H9 (cell line): ENCODE results near the gene AP1G2. TPM values are rescaled to one million over a fixed set of nuclear protein-coding genes. Genes with fewer than 3 reads are reported as not detected.

ENCODE experiments used
- DNase-seq: peaks from one replicate; pipeline ENCODE4 v3.0.0-alpha.2; 2017
- H2AFZ ChIP-seq: one replicate; pipeline ENCODE4 v1.6.1; 2013; ENCODE audit warnings: mild to moderate bottlenecking, low read length, control low read depth, moderate library complexity
- H2AK5ac ChIP-seq: 2 replicates; pipeline ENCODE4 v1.6.1; 2013; ENCODE audit warnings: low read length, control low read depth, mixed read lengths; ENCODE audit not compliant: insufficient read length
- H2BK120ac ChIP-seq: one replicate; pipeline ENCODE4 v1.6.1; 2013; ENCODE audit warnings: low read depth, mild to moderate bottlenecking, low read length, control low read depth, inconsistent platforms; ENCODE audit not compliant: poor library complexity, severe bottlenecking
- H2BK12ac ChIP-seq: 2 replicates; pipeline ENCODE4 v1.6.1; 2013; ENCODE audit warnings: low read length, control low read depth, mixed read lengths, low read depth; ENCODE audit not compliant: insufficient read length
- H2BK15ac ChIP-seq: 2 replicates; pipeline ENCODE4 v1.6.1; 2013; ENCODE audit warnings: low read depth, low read length, control low read depth
- H2BK20ac ChIP-seq: one replicate; pipeline ENCODE4 v1.6.1; 2013; ENCODE audit warnings: low read depth, mild to moderate bottlenecking, low read length, control low read depth, inconsistent platforms; ENCODE audit not compliant: poor library complexity, severe bottlenecking
- H2BK5ac ChIP-seq: 2 replicates; pipeline ENCODE4 v1.6.1; 2013; ENCODE audit warnings: low read length, control low read depth, mixed read lengths; ENCODE audit not compliant: insufficient read length
- H3K14ac ChIP-seq: 2 replicates; pipeline ENCODE4 v1.6.1; 2013; ENCODE audit warnings: low read length, control low read depth; ENCODE audit not compliant: insufficient read depth
- H3K18ac ChIP-seq: 2 replicates; pipeline ENCODE4 v1.6.1; 2013; ENCODE audit warnings: low read depth, mild to moderate bottlenecking, mixed read lengths, low read length, control low read depth; ENCODE audit not compliant: insufficient read length
- H3K23ac ChIP-seq: 2 replicates; pipeline ENCODE4 v1.6.1; 2013; ENCODE audit warnings: low read length, control low read depth, mixed read lengths, low read depth; ENCODE audit not compliant: insufficient read length
- H3K23me2 ChIP-seq: 2 replicates; pipeline ENCODE4 v1.6.1; 2013; ENCODE audit warnings: low read depth, mild to moderate bottlenecking, mixed read lengths, low read length, control low read depth; ENCODE audit not compliant: insufficient read length, poor library complexity, severe bottlenecking
- H3K27ac ChIP-seq: 2 replicates; pipeline ENCODE4 v1.5.1; 2013; ENCODE audit warnings: low read length, control low read depth, mixed read lengths, low read depth; ENCODE audit not compliant: insufficient read length
- H3K27me3 ChIP-seq: 2 replicates; pipeline ENCODE4 v1.6.1; 2013; ENCODE audit warnings: low read length, control low read depth, inconsistent platforms; ENCODE audit not compliant: insufficient read depth
- H3K4ac ChIP-seq: 2 replicates; pipeline ENCODE4 v1.6.1; 2013; ENCODE audit warnings: low read depth, mild to moderate bottlenecking, control low read depth, inconsistent platforms, low read length, moderate library complexity
- H3K4me1 ChIP-seq: 2 replicates; pipeline ENCODE4 v1.6.1; 2013; ENCODE audit warnings: low read length, control low read depth, inconsistent platforms; ENCODE audit not compliant: insufficient read depth
- H3K4me2 ChIP-seq: 2 replicates; pipeline ENCODE4 v1.6.1; 2013; ENCODE audit warnings: low read length, control low read depth, mixed read lengths; ENCODE audit not compliant: insufficient read length, insufficient read depth
- H3K56ac ChIP-seq: 2 replicates; pipeline ENCODE4 v1.6.1; 2013; ENCODE audit warnings: low read depth, mild to moderate bottlenecking, mixed read lengths, low read length, control low read depth; ENCODE audit not compliant: insufficient read length
- H3K79me1 ChIP-seq: 2 replicates; pipeline ENCODE4 v1.6.1; 2013; ENCODE audit warnings: low read depth, mild to moderate bottlenecking, moderate library complexity, low read length, control low read depth, inconsistent platforms; ENCODE audit not compliant: insufficient read depth, poor library complexity, severe bottlenecking
- H3K79me2 ChIP-seq: 2 replicates; pipeline ENCODE4 v1.6.1; 2013; ENCODE audit warnings: low read length, control low read depth, inconsistent platforms; ENCODE audit not compliant: insufficient read depth
- H3K9ac ChIP-seq: 2 replicates; pipeline ENCODE4 v1.6.1; 2013; ENCODE audit warnings: low read length, control low read depth, mixed read lengths; ENCODE audit not compliant: insufficient read length; ENCODE audit errors: extremely low read depth
- H3K9me3 ChIP-seq: one replicate; pipeline ENCODE4 v1.6.1; 2013; ENCODE audit warnings: low read depth, low read length, inconsistent platforms; ENCODE audit not compliant: control insufficient read depth
- H3T11ph ChIP-seq: one replicate; pipeline ENCODE4 v1.6.1; 2013; ENCODE audit warnings: mild to moderate bottlenecking, low read length, control low read depth, inconsistent platforms
- H4K20me1 ChIP-seq: one replicate; pipeline ENCODE4 v1.6.1; 2013; ENCODE audit not compliant: control insufficient read depth, insufficient read length, insufficient read depth
- H4K5ac ChIP-seq: 2 replicates; pipeline ENCODE4 v1.6.1; 2013; ENCODE audit warnings: low read depth, mild to moderate bottlenecking, mixed read lengths, low read length, control low read depth; ENCODE audit not compliant: insufficient read length
- H4K8ac ChIP-seq: replicated peaks from 2 replicates; pipeline ENCODE4 v1.6.1; 2013; ENCODE audit warnings: low read length, control low read depth, mixed read lengths, low read depth; ENCODE audit not compliant: insufficient read length
- H4K91ac ChIP-seq: 2 replicates; pipeline ENCODE4 v1.6.1; 2013; ENCODE audit warnings: low read depth, mild to moderate bottlenecking, moderate library complexity, mixed read lengths, low read length, control low read depth; ENCODE audit not compliant: insufficient read length
- H3K27ac Mint-ChIP-seq, 3 experiments: 2 replicates in 2 of 3; 3 replicates in 1 of 3; pipeline ENCODE4 v1.8.0; 2020 to 2021; ENCODE audit warnings: mixed read lengths in 3 of 3, mild to moderate bottlenecking in 1 of 3, moderate library complexity in 1 of 3
- H3K27me3 Mint-ChIP-seq: 2 replicates; pipeline ENCODE4 v1.8.0; 2021; ENCODE audit warnings: low read depth, mild to moderate bottlenecking, moderate library complexity, mixed read lengths
- H3K36me3 Mint-ChIP-seq, 3 experiments: 2 replicates in 2 of 3; 3 replicates in 1 of 3; pipeline ENCODE4 v1.8.0; 2020 to 2021; ENCODE audit warnings: low read depth in 3 of 3, mixed read lengths in 3 of 3; ENCODE audit not compliant: insufficient read depth in 1 of 3
- H3K4me1 Mint-ChIP-seq, 2 experiments: 2 replicates each; pipeline ENCODE4 v1.8.0; 2020; ENCODE audit warnings: mixed read lengths in 2 of 2
- H3K4me3 Mint-ChIP-seq, 2 experiments: 2 replicates in 1 of 2; 3 replicates in 1 of 2; pipeline ENCODE4 v1.8.0; 2020 to 2021; ENCODE audit warnings: mild to moderate bottlenecking in 2 of 2, mixed read lengths in 2 of 2, moderate library complexity in 1 of 2
- H3K9me3 Mint-ChIP-seq, 2 experiments: 2 replicates in 1 of 2; 3 replicates in 1 of 2; pipeline ENCODE4 v1.8.0; 2020; ENCODE audit warnings: mild to moderate bottlenecking in 2 of 2, mixed read lengths in 2 of 2, moderate library complexity in 1 of 2
- CTCF ChIP-seq: fragments of 200-600 bp; sonication (generic); conservative IDR thresholded peaks from 3 replicates; pipeline ENCODE4 v1.8.0; 2021; ENCODE audit warnings: antibody characterized with exemption, mild to moderate bottlenecking
- whole genome bisulfite sequencing: extraction: QIAGEN DNeasy Blood & Tissue Kit; methylation state at CpG from one replicate; pipeline ENCODE4 v1.1.7; 2013; ENCODE audit warnings: missing lambda C conversion rate, low lambda C conversion rate, mixed read lengths; ENCODE audit not compliant: insufficient read length; ENCODE audit errors: extremely low coverage; 5-methylcytosine and 5-hydroxymethylcytosine counted together
- total RNA-seq: library from RNA; stranded (reverse); gene quantifications from 2 replicates; pipeline ENCODE4 v1.2.1, GENCODE V29; 2021

Gene AP1G2
- total RNA-seq, 1 experiment from 2014 or later = 107 TPM

- Histone ChIP-seq H3K27me3 (no peaks in the 10 kb centered on the region; the same call in 1 of the 2 replicates), H3K4me1 (peaks cover 15% of the 10 kb centered on the region; the same call in 1 of the 2 replicates), H2BK120ac (no peak overlapping the region), H4K20me1 (no peaks in the 10 kb centered on the region), H3K9me3 (no peaks in the 10 kb centered on the region), H3T11ph (no peak overlapping the region), H3K14ac (no peak overlapping the region), H3K56ac (no peak overlapping the region), H2BK12ac (no peak overlapping the region), H2AK5ac (no peak overlapping the region), H2BK20ac (no peak overlapping the region), H3K4me2 (no peak overlapping the region), H2BK15ac (no peak overlapping the region), H3K79me1 (no peaks in the 10 kb centered on the region), H3K4ac (no peak overlapping the region), H4K5ac (no peak overlapping the region), H2BK5ac (no peak overlapping the region), H3K27ac (no peak overlapping the region), H3K79me2 (no peaks in the 10 kb centered on the region), H2AFZ (no peak overlapping the region), H4K91ac (no peak overlapping the region), H4K8ac (no peak overlapping the region), H3K23me2 (no peaks in the 10 kb centered on the region), H3K9ac (no peak overlapping the region), H3K23ac (no peak overlapping the region), H3K18ac (no peak overlapping the region)
- no peak overlapping the region for H3K4me3 Mint-ChIP-seq
- H3K4me1 Mint-ChIP-seq = peaks cover 50 to 55% of the 10 kb centered on the region in 2 experiments
- peaks cover 26 to 35% (median 27%) of the 10 kb centered on the region in 3 experiments for H3K36me3 Mint-ChIP-seq
- no peak for DNase-seq
- peaks cover 10% of the 10 kb centered on the region for H3K27me3 Mint-ChIP-seq
- WGBS = no CpG with 5 or more reads among the region's 14 CpGs
- no peak for TF ChIP-seq CTCF
- H3K27ac Mint-ChIP-seq = peak overlapping the region; percentile 21 to 67 (median 50); a peak in 4 of 7 replicates
- no peaks in the 10 kb centered on the region for H3K9me3 Mint-ChIP-seq
These were observed 46.6 kb downstream of the AP1G2 start for GRCh38 chr14:23520899-23521533.
